Epithelial cell of proximal tubule (primary cell): ENCODE results near the gene SNRNP25. TPM values are rescaled to one million over a fixed set of nuclear protein-coding genes. Genes with fewer than 3 reads are reported as not detected.

ENCODE experiments used
- DNase-seq: peaks from one replicate; pipeline ENCODE4 v3.0.0-alpha.2; 2011; ENCODE audit warnings: low read depth
- H3K4me3 ChIP-seq: 2 replicates; pipeline ENCODE4 v1.5.1; 2011; ENCODE audit warnings: low read depth, mild to moderate bottlenecking, low read length
- total RNA-seq: library from RNA; depleted of rRNA; stranded (reverse); fragments of >200 nt; gene quantifications from 2 replicates; pipeline ENCODE4 v1.2.3, GENCODE V29; 2015
- TF ChIP-seq, protein P1 (sequence below): conservative IDR thresholded peaks from 2 replicates; pipeline ENCODE4 v1.5.1; 2012; ENCODE audit warnings: low read depth, mild to moderate bottlenecking, low read length

The SNRNP25 gene
- total RNA-seq, 1 donor from 2014 or later, result 53.9 TPM

DNA sequence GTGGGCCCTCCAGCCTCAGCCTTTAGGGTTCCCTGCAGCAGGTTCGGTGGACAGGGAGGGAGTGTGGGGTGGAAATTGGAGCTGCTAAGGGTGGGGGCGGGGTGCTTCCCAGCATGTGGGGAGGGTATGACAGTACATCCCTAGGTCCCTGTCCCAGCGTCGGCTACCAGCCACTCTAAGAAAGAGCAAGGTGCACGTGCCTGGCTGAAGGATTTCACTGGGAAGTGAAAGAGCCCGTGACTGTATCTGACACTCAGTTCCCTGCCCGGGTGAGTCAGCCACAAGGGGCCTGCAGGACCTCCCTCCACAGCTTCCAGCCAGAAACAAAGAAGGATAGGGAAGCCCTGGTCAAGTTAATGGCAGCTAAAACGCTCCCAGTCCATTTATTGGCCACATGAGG, 4.1 kb downstream of the SNRNP25 start:
- TF ChIP-seq, protein P1, sequence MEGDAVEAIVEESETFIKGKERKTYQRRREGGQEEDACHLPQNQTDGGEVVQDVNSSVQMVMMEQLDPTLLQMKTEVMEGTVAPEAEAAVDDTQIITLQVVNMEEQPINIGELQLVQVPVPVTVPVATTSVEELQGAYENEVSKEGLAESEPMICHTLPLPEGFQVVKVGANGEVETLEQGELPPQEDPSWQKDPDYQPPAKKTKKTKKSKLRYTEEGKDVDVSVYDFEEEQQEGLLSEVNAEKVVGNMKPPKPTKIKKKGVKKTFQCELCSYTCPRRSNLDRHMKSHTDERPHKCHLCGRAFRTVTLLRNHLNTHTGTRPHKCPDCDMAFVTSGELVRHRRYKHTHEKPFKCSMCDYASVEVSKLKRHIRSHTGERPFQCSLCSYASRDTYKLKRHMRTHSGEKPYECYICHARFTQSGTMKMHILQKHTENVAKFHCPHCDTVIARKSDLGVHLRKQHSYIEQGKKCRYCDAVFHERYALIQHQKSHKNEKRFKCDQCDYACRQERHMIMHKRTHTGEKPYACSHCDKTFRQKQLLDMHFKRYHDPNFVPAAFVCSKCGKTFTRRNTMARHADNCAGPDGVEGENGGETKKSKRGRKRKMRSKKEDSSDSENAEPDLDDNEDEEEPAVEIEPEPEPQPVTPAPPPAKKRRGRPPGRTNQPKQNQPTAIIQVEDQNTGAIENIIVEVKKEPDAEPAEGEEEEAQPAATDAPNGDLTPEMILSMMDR, result no peak
- DNase-seq, result no peak

DNA sequence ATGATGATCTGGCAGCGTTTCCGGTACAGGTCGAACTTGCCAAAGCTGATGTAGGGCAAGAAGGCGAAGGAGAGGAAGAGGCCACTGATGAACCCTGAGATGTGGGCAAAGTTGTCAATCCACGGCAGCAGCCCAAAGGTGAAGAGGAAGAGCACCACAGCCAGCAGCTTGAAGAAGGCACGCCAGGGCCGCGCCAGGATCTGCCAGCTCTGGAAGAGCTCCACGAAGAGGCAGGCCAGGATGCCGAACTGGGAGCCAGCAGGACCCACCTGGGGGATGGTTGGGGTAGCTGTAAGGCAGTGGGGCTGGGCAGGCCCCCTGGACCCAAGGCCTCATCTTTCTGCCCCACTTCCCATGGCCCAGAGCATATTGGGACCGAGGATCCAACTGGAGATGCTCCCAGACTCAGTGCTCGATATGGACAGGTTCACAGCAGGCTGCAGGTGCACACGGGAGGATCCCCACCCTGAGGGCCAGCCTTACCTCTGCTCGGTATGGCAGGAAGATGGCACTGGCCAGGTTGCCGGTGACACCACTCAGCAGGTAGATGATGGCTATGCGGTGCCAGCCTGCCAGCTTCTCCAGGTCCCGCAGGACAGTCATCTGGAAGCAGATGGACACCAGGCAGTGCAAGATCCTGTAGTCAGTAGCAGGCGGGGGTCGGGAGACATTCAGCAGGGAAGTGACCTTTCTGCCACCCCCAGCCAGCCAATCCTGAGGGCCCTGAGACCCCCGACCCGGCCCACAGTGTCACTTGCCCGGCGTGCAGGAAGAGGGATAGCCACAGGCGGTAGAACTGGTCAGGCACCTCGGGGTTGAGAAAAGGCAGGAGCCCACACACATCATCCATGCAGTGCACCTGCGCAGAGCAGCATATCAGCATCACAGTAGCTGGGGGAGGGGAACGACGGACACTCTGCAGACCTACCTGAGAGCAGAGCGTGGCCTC, 5.1 kb downstream of the SNRNP25 start:
- no peak overlapping the region for H3K4me3 ChIP-seq
- no peak for DNase-seq
- TF ChIP-seq, protein P1, result no peak

More for the DNA sequence above, 4.1 kb downstream of the SNRNP25 start:
- H3K4me3 ChIP-seq, result no peak overlapping the region

DNA sequence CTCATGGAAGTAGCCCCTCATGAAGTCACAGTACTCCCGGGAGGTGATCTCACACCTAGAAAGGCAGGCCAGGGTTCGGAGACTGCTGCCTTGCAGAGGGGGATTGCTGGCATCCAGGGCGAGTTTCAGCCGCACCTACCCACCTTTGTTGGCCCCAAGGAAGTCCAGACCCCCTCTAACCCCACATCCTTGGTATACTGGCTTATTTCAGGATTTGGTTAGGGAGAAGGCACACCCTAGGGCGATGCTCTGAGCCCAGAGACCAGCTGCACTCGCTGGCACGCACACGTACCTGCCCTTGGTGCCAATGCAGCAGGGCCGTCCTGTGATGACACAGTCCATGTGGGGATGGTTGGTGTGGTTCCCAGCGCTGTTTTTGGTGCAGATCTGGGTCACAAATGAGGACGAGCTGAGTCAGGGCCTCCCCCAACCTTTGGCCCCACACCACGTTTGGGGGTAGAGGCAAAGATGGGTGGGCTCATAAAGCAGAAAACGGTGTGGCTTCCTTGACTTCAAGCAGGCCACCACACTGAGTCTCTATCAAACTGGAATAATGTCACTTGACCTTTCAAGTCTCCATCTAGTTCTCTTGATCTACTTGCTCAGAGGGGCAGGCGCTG, 5.9 kb downstream of the SNRNP25 start:
- DNase-seq, result no peak
- no peak overlapping the region for H3K4me3 ChIP-seq
- TF ChIP-seq, protein P1, result no peak

DNA sequence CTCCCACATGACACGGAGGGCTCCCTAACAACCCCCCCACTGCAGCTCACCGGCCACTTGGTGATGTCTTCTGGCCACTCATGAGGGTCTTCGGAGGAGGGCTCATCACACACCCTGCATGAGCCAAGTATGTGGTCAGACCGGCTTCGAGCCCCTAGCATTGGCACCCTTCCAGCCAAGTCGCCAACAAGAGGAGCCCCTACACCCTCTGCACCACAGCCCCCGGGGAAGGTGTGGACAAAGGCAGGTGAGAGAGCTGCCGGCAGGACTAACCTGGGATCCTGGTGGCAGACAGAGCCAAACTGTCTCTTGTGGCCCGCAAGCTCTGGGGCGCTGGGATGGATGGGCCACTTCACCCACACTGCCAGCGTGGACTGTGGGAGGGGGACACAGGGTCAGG, 6.5 kb downstream of the SNRNP25 start:
- no peak for DNase-seq
- TF ChIP-seq, protein P1, result no peak

DNA sequence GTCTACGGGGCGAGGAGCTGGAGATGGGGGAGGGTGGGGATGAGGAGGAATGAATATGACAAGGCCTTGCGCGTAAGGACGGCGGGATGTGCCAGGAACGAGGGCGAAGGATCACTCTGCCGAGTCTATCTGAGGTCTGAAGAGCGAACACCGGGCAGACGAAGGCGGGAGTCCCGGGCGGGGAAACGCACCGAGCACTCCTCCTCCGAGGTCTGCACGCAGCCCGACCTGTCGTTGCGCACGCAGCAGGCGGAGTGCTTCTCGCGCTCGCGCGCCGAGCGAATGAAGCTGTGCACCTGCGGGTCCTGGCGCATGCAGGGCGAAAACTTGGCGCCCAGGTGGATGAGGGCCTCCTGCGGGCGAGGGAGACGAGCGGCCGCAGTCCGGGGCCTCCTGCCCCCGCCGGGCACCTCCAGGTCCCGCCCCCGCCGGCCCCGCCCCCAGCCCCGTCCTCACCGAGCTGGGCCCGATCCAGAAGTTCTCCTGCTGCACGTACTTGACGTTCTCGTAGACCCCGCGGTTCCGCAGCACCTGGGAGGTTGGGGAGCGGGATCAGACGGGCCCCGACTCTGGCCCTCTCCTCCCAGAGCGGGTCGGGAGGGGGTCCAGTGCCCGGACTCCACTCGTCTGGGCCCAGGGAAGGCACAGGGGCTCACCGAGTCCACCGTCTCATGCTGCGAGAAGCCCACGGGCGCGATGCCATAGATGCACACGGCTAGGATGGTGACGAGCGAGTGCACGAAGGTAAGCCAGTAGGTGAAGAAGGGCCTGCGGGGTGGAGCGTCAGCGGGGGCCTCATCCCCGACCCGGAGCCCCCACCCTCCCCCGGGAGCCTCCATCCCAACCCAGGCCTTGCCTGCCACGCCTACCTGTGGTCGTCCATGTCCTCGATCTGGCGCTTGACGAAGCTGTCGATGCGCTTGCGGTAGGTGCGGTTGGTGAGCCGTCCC, 7.6 kb downstream of the SNRNP25 start:
- TF ChIP-seq, protein P1, result no peak
- H3K4me3 ChIP-seq, result no peak overlapping the region

More for the DNA sequence above, 6.5 kb downstream of the SNRNP25 start:
- no peak overlapping the region for H3K4me3 ChIP-seq

DNA sequence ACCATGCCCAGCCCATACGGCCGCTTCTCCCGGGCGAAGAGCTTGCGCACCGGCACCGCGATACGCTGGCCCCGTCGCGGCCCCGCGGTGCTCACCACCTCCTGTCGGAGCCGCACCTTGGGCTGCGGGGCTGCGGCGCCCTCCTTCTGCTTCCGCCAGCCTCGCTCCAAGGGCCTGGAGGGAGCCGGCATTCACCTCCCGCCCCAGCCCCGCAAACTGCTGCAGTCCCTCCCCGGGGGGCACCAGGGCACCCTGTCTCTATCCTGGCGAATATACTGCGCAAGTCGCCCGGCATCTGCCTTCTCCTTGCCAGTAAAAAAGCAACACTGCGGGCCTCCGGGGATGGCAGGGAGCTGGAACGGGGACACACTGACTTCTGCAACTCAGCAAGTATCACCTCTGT, 8.3 kb downstream of the SNRNP25 start:
- TF ChIP-seq, protein P1, result no peak
- H3K4me3 ChIP-seq, result no peak overlapping the region
- DNase-seq, result no peak

More for the DNA sequence above, 7.6 kb downstream of the SNRNP25 start:
- no peak for DNase-seq
